Measurements from ENCODE around the gene BORCS6.
"Not testable (repeated sequence)": the region's sequence is repeated elsewhere in the genome, so short reads cannot be mapped to it uniquely, and the experiment has no call there.

Gene BORCS6

GRCh38 chr17:8189711-8190477, at the start of gene BORCS6:
Gene BORCS6, minus strand, starts transcription at chr17:8190180. Its CDS starts 40 bp downstream, at chr17:8190140.
- peak; percentile 97 to 98 for DNase-seq

GRCh38 chr17:8237886-8238285, 47.9 kb upstream of the BORCS6 start:
- no peak for DNase-seq

GRCh38 chr17:8237175-8237574, 47.2 kb upstream of the BORCS6 start:
- no peak for DNase-seq

GRCh38 chr17:8235676-8236075, 45.7 kb upstream of the BORCS6 start:
- no peak for DNase-seq

- no peak for DNase-seq
Observed at GRCh38 chr17:8234361-8235270, 44.6 kb upstream of the BORCS6 start.

GRCh38 chr17:8231701-8232100, 41.7 kb upstream of the BORCS6 start:
- no peak for DNase-seq

- no peak for DNase-seq
Observed at GRCh38 chr17:8227238-8227581, 37.2 kb upstream of the BORCS6 start.

GRCh38 chr17:8226536-8227237, 36.7 kb upstream of the BORCS6 start:
- DNase-seq = peak; percentile 39 to 58

- peak; percentile 72 to 81 for DNase-seq
Observed at GRCh38 chr17:8225813-8226535, 36.0 kb upstream of the BORCS6 start.

- no peak for DNase-seq
Observed at GRCh38 chr17:8224891-8225812, 35.2 kb upstream of the BORCS6 start.

GRCh38 chr17:8223356-8224126, 33.6 kb upstream of the BORCS6 start:
- DNase-seq = peak; percentile 59 to 64

- DNase-seq = peak; percentile 91 to 92
Observed at GRCh38 chr17:8222630-8223355, 32.8 kb upstream of the BORCS6 start.

GRCh38 chr17:8222380-8222629, 32.3 kb upstream of the BORCS6 start:
- peak in 1 of 2 donors; percentile 82 for DNase-seq

- peak; percentile 90 to 95 for DNase-seq
Observed at GRCh38 chr17:8221663-8222379, 31.8 kb upstream of the BORCS6 start.

GRCh38 chr17:8220783-8221662, 31.0 kb upstream of the BORCS6 start:
- peak; percentile 90 to 93 for DNase-seq

GRCh38 chr17:8214000-8214399, 24.0 kb upstream of the BORCS6 start:
- not testable (repeated sequence) for DNase-seq

GRCh38 chr17:8212312-8213180, 22.6 kb upstream of the BORCS6 start:
- no peak for DNase-seq
